ENCODE results near the gene ETF1.

The ETF1 gene

DNA sequence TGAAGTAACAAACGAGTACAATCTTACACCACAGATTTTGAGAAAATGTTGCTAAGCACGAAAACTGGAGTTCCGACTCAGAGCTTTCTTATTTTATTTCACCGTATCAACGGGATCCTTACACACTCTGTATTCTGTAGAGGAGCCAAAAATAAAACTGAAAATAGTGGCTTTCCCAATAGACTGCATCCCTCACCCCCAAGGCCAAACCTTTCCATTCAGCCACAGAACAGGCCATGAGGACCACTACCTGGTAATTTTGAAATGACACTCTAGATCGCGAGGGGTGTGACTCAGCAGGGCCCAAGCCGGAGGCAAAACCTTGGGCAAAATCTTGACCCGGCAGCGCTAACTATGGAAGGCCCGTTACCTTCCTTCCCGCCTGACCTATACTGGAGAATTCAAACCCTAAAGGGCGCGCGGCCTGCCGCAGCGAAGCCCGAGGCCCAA is 31.7 kb upstream of the ETF1 start:
- Histone ChIP-seq H3K27ac (peak overlapping the region; percentile 94), H3K27me3 (no peaks in the 10 kb centered on the region), H3K36me3 (peaks cover 22% of the 10 kb centered on the region), H3K9me3 (no peaks in the 10 kb centered on the region), H3K4me3 (ENCODE audit: low read depth in 1 of 2, low read length in 1 of 2) (peak overlapping the region; percentile 73 to 98), H3K4me1 (ENCODE audit: control insufficient read depth in 1 of 2, insufficient read depth in 1 of 2, low read depth in 1 of 2, low read length in 1 of 2) (peaks cover 13 to 16% of the 10 kb centered on the region in 2 experiments)
- TF ChIP-seq, protein P1, sequence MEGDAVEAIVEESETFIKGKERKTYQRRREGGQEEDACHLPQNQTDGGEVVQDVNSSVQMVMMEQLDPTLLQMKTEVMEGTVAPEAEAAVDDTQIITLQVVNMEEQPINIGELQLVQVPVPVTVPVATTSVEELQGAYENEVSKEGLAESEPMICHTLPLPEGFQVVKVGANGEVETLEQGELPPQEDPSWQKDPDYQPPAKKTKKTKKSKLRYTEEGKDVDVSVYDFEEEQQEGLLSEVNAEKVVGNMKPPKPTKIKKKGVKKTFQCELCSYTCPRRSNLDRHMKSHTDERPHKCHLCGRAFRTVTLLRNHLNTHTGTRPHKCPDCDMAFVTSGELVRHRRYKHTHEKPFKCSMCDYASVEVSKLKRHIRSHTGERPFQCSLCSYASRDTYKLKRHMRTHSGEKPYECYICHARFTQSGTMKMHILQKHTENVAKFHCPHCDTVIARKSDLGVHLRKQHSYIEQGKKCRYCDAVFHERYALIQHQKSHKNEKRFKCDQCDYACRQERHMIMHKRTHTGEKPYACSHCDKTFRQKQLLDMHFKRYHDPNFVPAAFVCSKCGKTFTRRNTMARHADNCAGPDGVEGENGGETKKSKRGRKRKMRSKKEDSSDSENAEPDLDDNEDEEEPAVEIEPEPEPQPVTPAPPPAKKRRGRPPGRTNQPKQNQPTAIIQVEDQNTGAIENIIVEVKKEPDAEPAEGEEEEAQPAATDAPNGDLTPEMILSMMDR (IDR thresholded peaks at IDR 0.05), result no peak

DNA sequence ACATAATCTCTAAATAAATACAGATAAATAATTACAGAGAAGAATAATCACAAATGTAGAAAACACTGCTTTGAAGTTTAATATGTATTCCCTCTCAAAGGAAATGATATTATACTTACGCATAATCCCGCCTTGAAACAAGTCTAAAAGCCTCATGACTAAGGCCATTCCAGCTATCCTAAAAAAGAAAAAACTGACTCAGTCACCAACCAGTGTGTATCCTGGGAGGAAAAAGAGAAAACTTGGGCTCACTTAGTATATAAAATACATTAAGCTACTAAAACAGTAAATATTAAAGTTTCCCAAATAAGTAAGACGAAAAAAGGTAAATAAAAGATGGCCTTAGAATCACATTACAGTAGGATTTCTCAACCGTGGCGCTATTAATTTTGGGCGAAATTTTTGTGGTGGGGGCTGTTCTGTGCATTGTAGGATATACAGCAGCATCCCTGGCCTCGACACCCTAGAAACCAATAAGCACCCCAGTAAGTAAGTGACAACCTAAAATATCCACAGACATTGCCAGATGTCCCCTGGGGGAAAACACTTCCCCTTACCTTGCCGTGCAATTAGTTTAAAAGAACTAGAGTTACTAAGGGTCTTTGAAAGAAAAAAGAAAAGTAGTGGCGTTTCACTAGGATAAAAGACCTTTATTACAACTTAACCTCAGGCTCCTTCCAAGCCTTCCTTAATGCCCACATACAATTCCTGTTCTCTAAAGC is 31.1 kb upstream of the ETF1 start:
- Histone ChIP-seq H3K4me1 (ENCODE audit: control insufficient read depth in 1 of 2, insufficient read depth in 1 of 2, low read depth in 1 of 2, low read length in 1 of 2) (peaks cover 13 to 16% of the 10 kb centered on the region in 2 experiments), H3K36me3 (peaks cover 22% of the 10 kb centered on the region), H3K27me3 (no peaks in the 10 kb centered on the region), H3K27ac (peak overlapping the region; percentile 94), H3K4me3 (ENCODE audit: low read depth in 1 of 2, low read length in 1 of 2) (peak overlapping the region; percentile 73 to 98), H3K9me3 (no peaks in the 10 kb centered on the region)
- TF ChIP-seq, protein P1 (IDR thresholded peaks at IDR 0.05), result no peak

DNA sequence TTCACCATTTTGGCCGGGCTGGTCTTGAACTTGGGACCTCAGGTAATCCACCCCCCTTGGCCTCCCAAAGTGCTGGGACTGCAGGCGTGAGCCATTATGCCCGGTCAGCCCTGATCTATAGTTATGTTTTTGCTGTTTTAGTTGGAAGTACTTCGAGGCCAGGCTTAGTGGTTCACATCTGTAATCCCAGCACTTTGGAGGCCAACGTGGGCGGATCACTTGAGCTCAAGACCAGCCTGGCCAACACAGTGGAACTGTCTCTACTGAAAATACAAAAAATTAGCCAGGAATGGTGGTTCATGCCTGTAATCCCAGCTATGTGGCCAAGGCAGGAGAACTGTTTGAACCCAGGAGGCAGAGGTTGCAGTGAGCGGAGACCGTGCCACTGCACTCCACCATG is 30.2 kb upstream of the ETF1 start:
- no peak overlapping the region for H3K27ac ChIP-seq
- peaks cover 29% of the 10 kb centered on the region for H3K36me3 ChIP-seq
- no peak overlapping the region for H3K4me3 ChIP-seq (ENCODE audit: low read depth in 1 of 2, low read length in 1 of 2)
- H3K27me3 ChIP-seq, result no peaks in the 10 kb centered on the region
- TF ChIP-seq, protein P1 (IDR thresholded peaks at IDR 0.05), result no peak
- peaks cover 13 to 16% of the 10 kb centered on the region in 2 experiments for H3K4me1 ChIP-seq (ENCODE audit: control insufficient read depth in 1 of 2, insufficient read depth in 1 of 2, low read depth in 1 of 2, low read length in 1 of 2)
- H3K9me3 ChIP-seq, result no peaks in the 10 kb centered on the region

DNA sequence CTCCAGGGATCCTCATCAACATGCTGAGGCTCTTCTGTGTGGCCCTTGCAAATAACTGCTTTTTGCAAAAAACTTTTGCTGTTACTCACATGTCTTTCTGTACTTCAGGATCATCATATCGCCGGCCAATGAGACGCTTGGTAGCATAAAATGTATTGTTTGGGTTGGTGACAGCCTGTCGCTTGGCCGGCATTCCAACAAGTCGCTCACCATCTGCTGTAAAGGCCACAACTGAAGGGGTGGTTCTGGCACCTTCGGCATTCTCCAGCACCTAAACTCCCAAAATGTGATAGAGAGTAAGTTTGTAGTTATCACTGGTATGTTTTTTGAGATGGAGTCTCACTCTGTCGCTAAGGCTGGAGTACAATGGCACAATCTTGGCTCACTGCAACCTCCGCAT is 27.8 kb upstream of the ETF1 start:
- H3K4me3 ChIP-seq (ENCODE audit: low read depth in 1 of 2, low read length in 1 of 2), result no peak overlapping the region
- peaks cover 9 to 14% of the 10 kb centered on the region in 2 experiments for H3K4me1 ChIP-seq (ENCODE audit: control insufficient read depth in 1 of 2, insufficient read depth in 1 of 2, low read depth in 1 of 2, low read length in 1 of 2)
- H3K27ac ChIP-seq, result no peak overlapping the region
- H3K36me3 ChIP-seq, result peaks cover 49% of the 10 kb centered on the region
- no peaks in the 10 kb centered on the region for H3K9me3 ChIP-seq
- no peaks in the 10 kb centered on the region for H3K27me3 ChIP-seq
- TF ChIP-seq, protein P1 (IDR thresholded peaks at IDR 0.05), result no peak

DNA sequence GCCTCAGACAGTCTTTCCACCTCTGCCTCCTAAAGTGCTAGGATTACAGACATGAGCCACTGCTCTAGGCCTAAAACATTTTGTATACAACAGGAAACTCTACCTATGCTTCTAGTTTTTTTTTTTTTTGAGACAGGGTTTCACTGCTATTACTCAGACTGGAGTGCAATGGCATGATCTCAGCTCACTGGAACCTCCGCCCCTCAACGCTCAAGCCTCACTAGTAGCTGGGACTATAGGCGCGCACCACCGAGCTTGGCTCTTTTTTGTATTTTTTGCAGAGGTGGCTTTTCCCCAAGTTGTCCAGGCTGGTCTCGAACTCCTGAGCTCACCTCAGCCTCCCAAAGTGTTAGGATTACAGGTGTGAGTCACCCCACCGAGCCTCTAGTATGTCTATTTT is 26.7 kb upstream of the ETF1 start:
- Histone ChIP-seq H3K36me3 (peaks cover 60% of the 10 kb centered on the region), H3K27ac (no peak overlapping the region), H3K4me1 (ENCODE audit: control insufficient read depth in 1 of 2, insufficient read depth in 1 of 2, low read depth in 1 of 2, low read length in 1 of 2) (peaks cover 8 to 10% of the 10 kb centered on the region in 2 experiments), H3K27me3 (no peaks in the 10 kb centered on the region), H3K9me3 (no peaks in the 10 kb centered on the region), H3K4me3 (ENCODE audit: low read depth in 1 of 2, low read length in 1 of 2) (no peak overlapping the region)
- TF ChIP-seq, protein P1 (IDR thresholded peaks at IDR 0.05), result no peak

Measured in neutrophil (primary cell).